GM12892 (cell line): Measurements from ENCODE around the gene NTMT1.

ENCODE experiments used
- DNase-seq: peaks from one replicate; pipeline ENCODE4 v3.0.0; 2011; ENCODE audit not compliant: insufficient read length
- FAIRE-seq: peaks from 2 replicates; lab custom pipeline; 2011; peaks lifted over from hg19 to GRCh38; lab: Jason Lieb, UNC
- POLR2A ChIP-seq: IDR thresholded peaks from 2 replicates; pipeline ENCODE4 v1.6.1; 2011; ENCODE audit warnings: low read depth, low read length, control low read depth
- POLR2AphosphoS5 ChIP-seq: IDR thresholded peaks from 2 replicates; pipeline ENCODE4 v1.6.1; 2011; ENCODE audit warnings: low read depth, low read length, control low read depth
- TAF1 ChIP-seq: IDR thresholded peaks from 2 replicates; pipeline ENCODE4 v1.6.1; 2011; ENCODE audit warnings: low read depth, mild to moderate bottlenecking, control low read depth, low read length, borderline replicate concordance

The NTMT1 gene

GRCh38 chr9:129681924-129682323 lies 56.0 kb downstream of the NTMT1 start:
- no peak for FAIRE-seq
- TF ChIP-seq POLR2A = no peak
- TF ChIP-seq POLR2AphosphoS5 = no peak
- TF ChIP-seq TAF1 = no peak
- DNase-seq = no peak

GRCh38 chr9:129682381-129682780 lies 56.4 kb downstream of the NTMT1 start:
- DNase-seq (no peak), FAIRE-seq (no peak)
- TF ChIP-seq POLR2AphosphoS5 (no peak), TAF1 (no peak), POLR2A (no peak)

GRCh38 chr9:129685220-129685932 lies 59.4 kb downstream of the NTMT1 start:
- TF ChIP-seq POLR2A (no peak), POLR2AphosphoS5 (no peak), TAF1 (no peak)
- DNase-seq (no peak), FAIRE-seq (no peak)
